ENCODE measurements around the gene ZNF764.
"Not testable (repeated sequence)": the region's sequence is repeated elsewhere in the genome, so short reads cannot be mapped to it uniquely, and the experiment has no call there.

ZNF764 gene

DNA sequence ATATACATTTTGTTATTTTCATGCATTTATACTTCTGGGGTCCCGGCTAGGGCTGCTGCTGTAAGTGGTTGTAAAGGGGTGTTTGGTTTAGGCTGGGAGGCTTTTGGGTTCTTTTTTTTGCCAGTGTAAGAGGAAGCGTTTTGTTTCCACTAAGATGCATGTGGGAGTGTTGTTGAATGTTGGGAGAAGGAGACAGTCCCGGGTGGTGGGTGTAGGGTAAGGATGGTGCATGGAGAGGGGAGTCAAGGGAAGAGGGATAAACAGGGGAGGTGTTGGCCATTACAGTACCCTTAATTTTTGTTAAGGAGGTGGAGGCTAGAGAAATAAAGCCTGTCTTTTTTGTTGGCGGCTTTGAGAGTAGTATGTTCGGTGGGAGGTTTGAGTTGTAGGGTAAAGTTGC, 15.1 kb downstream of the ZNF764 start:
- DNase-seq: no peak

DNA sequence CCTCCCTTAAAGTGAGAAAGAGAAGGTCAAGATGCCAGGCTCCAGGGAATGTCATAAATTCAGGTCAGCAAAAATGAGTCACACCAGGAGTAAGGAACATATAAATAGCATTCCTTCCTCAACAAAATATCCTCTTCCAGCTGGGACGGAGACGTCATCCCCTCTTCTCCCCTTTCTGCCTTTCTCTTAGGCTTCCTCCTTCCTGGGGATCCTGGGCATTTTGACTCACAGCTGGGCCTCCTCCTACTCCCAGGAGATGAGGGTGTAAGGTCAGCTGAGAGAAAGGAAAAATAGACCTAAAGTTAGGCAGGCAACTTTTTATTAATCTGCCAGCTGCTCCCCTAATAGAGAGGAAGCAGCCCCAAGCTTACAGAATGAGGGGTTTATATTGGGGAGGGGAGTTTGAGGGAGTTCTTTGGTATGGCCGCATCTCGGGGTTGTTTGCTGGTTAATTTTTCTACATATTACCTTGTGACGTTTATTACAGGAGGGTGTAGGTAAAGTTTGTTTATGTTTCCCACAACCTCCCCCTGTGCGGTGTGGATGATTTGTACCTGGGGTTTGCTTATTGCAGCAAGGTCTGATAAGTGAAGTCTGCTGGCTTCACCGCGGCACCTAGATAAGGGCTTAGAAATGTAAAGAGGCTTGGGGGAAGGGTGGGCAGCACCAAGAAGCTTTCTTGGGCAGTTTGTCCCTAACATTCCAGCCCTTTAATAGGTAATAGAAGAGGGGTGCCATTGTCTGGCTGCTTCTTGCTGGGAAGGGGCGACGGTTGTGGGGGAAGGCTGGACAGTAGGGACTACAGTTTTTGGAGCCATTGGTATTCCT, 16.5 kb downstream of the ZNF764 start:
- no peak for DNase-seq

DNA sequence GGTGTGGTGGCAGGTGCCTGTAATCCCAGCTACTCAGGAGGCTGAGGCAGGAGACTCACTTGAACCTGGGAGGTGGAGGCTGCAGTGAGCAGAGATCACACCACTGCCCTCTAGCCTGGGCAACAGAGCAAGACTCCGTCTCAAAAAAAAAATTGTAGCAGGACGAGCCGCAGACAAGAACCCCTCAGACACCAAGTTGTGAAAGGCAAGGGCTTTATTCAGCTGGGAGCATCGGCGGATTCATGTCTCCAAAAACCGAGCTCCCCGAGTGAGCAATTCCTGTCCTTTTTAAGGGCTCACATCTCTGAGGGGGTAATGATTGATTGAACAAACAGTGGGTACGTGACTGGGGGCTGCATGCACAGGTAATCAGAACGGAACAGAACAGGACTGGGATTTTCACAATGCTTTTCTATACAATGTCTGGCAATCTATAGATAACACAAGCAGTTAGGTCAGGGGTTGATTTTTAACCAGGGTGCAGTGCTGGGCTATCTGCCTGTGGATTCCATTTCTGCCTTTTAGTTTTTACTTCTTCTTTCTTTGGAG, 17.2 kb downstream of the ZNF764 start:
- not testable (repeated sequence) for DNase-seq

DNA sequence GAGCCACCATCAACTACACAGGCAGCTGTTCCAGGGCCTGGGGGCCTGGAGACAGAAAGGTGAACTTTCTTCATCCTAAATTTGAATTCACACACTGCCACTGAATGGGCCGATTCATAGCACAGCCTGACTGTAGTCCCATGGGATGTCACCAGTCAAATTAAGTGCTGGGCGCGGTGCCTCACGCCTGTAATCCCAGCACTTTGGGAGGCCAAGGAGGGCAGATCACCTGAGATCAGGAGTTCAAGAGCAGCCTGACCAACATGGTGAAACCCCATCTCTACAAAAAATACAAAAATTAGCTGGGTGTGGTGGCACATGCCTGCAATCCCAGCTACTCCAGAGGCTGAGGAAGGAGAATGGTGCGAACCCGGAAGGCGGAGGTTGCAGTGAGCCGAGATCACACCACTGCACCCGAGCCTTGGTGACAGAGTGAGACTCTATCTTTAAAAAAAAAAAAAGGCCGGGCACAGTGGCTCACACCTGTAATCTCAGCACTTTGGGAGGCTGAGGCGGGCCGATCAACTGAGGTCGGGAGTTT, 18.1 kb downstream of the ZNF764 start:
- peak; percentile 80 to 89 for DNase-seq

DNA sequence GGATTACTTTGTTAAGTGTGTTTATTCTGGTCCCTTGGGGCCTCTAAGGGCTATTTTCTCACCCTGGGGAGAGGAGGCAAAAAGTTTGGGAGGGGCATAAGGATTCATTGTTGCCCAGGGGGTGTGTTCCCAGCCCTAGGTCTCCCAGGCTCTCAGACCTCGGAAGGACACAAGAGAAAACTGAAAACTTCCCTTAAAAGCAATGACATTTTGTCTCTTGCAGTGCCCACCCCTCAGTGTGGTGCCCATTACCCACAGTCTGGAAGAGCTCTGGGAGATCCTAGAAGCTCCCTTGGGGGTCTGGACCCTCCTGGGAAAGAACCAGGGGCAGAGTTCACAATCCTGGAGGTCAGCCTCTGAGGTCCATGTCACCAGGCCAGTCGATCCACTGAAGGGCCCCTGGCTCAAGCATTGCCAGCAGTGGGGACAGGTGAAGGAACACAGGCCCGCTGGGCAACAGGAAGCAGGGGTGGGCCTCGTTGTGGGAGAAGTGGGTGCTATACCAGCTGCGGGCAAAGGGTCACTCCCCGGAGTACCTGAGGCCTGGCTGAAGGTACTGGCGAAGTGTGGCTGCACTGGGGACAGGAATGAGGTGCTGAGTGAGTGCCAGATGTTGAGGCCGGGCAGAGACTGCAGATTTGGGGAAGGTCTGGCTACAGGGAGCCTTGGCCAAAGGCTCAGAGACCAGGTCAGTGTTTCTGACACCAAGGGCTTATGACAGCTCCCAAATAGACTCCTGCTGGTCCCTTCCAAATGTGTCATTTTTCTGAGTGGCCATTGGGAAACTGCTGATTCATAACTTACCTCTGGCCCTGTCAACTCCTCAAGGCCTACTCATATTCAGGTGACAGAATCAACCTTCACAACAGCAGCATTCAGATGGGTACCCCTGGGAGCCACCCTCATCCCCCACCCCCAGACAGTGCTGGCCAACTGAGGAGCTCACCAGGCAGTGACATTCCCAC, 18.9 kb downstream of the ZNF764 start:
- DNase-seq: no peak

DNA sequence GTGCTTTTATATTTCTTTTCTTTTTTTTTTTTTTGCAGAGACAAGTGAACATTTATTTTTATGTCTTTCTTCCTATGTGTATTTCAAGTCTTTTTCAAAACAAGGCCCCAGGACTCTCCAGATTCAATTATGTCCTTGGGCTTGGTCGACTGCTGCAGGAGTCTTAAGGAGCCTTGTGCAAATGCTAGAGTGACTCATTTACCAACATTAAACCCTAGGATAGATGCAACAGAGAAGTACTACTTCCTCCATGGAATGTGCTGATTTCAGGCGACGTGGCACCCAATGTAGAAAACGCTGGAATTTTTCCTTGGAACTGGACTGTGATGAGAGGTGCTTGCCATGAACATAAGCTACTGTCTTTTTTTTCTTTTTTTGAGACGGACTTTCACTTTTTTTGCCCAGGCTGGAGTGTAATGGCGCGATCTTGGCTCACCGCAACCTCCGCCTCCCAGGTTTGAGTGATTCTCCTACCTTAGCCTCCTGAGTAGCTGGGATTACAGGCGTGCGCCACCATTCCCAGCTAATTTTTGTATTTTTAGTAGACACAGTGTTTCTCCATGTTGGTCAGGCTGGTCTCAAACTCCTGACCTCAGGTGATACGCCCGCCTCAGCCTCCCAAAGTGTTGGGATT, 21.7 kb downstream of the ZNF764 start:
- DNase-seq: not testable (repeated sequence)

DNA sequence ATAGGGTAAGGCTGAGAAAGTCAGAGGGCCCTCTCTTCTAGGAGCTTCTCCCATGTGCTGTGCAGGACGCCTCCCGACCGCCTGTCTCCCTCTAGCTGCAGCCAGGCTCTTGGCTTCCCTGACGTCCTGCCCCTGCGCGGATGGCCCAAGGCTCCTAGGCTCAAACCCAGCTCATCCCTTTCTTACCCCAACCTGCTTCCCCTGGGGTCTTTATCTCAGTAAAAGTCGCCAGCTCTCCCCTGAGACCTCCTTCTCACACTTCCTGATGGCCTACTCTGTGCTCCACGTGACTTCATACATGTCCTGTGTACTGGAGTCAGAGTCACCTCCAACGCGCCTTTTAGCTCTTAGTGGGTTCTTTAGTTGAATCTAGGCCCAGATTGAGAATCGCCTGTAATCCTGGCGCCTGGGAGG, 22.4 kb downstream of the ZNF764 start:
- peak; percentile 35 to 77 for DNase-seq

DNA sequence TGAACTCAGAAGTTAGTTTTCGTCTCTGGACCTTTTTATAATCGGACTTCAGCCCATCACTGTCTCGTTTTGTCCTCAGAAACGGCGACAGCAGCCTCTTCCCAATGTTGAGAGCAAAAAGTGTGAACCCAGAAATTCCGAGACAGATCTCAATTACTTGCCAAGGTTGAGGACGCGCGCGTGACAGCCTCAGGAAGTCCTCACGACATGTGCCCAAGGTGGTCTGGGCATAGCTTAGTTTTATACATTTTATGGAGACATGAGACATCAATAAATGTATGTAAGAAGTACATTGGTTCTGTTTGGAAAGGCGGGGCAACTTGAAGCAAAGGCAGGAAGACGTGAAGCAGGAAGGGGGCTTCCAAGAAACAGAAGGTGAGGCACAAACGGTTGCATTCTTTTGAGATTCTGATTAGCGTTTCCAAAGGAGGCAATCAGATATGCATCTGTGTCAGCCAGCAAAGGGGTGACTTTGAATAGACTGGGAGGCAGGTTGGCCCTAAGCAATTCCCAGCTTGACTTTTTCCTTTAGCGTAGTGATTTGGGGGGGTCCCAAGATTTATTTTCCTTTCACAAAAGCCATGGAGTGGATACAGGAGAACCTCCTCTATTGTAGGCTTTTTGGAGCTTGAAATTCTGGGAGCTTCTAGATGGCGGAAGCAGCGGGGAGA, 22.9 kb downstream of the ZNF764 start:
- peak in 1 of 2 experiments; percentile 69 for DNase-seq

DNA sequence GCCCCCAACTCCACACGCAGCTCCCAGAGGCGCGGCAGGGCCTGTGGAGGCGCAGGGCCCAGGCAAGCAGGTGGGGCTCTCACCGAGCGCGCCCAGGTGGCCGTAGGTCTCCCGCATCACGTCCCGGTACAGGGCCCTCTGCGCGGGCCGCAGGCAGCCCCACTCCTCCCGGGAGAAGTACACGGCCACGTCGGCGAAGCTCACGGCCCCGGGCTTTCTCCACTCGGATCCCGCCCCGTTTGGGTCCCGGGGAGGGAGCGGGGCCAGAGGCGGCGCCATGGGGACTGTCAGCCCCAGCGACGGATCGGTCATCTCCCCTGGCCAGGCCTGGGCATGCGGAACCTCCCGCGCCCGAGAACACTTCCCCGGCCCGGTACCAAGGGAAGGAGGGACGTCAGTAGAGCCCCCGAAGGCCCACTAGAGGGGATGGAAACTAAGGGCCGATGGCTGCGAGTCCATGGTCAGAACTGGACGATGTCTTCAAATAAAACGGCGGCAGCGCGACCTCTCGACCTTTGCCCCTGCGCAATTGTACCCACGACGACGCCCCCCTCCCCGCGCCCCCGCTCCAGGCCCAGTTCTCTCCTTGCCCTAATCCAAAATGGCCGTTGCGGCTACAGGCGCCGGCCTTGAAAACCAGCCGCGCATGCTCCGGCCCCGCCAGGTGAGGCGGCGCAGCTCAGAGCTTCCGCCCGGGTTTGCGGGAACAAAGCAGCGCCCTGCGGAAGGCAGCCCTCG, 23.6 kb downstream of the ZNF764 start, which contains the start of gene ZNF747:
Gene ZNF747 (minus strand): TSS at position 491 of the 738 bp plus-strand sequence. CDS start 179 bp downstream, at position 312.
- DNase-seq: peak; percentile 40 to 91

DNA sequence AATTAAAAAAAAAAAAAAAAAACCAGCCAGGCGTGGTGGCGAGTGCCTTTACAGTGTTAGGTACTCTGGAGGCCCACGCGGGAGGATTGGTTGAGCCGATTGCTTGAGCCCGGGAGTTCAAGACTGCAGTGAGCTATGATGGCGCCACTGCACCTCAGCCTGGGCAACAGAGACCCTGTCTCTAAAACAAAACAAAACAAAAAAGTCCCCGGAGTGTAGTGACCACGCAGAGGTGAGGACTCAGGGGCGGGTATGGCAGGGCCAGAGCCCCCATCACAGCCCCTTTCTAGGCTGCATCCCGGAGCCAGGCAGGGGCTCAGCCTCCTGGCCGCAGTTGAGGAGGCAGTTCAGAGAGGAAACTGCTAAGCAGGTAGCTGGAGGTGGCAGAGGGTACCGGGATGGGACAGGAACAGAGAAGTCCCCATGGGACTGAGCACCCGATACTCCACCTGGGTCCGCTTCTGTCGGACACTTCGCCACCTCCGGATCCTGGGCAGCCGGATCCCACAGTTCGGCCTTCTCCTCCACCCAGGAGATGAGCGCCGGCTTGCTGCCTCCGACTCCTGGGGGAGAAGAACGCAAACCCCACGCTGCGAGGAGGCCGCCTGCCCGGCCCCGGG, 24.3 kb downstream of the ZNF764 start:
- no peak for DNase-seq

DNA sequence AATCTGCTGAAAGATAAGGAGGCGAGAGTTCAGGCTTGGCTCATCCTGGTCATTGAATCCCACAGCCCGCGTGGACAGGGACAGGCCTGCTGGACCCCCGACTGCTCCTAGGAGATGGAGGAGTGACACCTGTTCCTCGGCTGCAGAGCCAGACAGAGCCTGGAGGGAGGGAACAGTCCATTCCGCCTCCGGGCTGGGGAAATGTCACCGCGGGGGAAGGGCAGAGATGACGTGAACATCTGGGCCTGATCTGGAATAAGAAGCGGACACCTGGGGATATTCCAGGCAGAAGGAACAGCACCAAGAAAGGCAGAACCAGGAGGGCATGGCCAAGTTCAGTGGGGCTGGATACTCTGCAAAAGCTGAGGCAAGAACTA, 25.0 kb downstream of the ZNF764 start:
- no peak for DNase-seq

DNA sequence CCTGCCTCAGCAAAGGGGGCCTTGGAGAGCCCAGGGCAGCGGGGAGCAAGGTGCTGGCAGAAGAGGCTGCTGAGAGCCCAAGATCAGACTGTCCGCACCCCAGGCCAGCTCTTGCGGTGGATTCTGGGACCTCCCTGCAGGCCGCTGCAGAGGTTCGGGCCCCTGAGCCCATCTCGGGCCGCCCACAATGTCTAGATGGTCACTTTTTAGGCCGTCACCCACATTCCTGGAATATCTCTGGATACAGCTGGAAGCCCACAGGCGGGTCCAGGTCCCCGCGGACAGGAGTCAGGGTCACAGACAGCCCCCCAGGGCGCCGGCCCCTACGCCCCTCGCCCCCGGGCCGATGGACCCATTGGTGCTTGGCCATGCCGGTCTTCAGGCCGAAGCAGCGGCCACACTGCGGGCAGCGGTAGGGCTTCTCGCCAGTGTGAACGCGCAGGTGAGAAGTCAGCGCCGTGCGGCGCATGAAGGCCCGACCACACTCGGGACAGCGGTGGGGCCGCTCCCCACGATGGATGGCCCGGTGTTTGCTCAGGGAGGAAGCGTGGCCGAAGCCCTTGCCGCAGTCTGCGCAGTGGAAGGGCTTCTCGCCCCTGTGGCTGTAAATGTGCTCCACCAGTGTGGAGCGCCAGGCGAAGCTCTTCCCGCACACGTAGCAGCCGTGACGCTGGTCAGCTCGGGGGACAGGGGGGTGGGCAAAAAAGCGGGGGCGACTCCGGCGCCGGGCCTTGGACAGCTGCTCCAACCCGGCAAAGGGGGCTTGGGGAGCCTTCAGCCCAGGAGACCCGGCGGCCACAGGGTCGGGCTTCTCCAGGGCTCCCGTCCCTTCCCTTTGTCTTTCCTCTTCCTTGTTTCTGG, 25.7 kb downstream of the ZNF764 start:
- DNase-seq: no peak

DNA sequence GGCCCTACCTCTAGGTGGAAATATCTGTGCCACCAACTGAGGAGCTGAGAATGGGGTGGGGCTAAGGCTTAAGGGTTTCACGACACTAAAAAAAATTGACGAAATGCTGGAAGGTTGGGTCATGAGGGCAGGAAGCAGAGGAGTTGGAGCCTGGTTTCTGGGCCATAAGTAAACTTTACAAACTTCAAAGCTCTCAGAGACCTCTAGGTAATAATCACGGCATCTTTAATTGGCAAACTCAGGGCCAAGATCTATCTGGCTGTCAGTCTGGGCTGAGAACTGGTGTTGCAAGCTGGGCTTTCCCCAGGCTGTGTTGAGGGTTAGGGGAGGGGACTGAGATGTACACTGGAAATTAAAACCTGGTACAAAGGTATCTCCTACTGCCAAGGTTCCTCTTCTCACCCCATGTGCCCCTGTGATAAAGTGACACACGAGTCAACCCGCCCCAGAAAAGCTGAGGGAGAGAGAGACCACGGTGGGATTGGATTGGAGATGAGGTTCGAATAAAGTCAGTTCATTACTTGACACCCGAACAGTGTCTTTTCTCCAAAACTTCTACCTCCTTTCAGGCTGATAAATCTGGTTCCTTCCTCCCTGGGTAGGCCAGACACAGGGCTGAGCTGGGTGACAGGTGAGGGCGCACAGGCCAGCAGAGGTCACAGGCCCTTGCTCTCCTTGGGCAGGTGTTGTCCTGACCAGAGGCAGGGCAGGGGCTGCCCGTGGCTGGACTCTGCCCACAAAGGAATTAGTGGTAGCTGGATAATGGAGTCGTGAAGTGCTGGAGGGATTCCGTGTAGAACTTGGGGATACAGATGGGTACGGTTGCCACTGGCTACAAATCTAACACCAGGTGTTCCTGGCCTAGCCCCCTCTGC, 27.8 kb downstream of the ZNF764 start:
- DNase-seq: no peak

DNA sequence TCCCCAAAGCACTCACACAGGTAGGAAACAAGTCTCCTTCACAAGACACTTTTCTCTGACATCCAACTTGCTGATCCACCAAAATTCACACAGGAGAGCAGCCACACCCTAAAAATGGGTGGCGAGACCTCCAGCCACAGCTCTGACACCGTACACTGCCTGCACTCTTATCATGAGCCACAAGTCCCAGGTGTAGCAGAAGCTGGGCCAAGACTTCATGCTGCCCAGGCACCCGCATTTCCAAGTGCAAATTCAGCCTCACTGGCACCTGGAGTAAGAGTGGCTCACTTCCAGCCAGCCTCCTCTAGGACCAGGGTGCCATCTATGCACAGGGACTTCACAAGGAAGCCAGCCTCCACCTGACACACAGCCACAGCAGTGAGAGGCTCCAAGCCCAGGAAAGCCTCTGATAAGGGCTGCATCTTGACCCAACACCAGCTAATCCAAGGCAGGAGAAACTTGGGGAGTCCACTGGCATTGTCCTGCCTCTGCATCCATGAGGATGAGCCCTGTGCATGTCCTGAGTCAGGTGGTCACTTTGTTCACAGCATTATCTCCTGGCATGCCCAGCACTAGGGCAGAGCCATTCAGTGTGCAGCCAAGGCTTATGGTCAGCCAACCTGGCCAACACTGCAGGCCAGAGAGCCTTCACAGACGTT, 29.2 kb downstream of the ZNF764 start:
- no peak for DNase-seq

DNA sequence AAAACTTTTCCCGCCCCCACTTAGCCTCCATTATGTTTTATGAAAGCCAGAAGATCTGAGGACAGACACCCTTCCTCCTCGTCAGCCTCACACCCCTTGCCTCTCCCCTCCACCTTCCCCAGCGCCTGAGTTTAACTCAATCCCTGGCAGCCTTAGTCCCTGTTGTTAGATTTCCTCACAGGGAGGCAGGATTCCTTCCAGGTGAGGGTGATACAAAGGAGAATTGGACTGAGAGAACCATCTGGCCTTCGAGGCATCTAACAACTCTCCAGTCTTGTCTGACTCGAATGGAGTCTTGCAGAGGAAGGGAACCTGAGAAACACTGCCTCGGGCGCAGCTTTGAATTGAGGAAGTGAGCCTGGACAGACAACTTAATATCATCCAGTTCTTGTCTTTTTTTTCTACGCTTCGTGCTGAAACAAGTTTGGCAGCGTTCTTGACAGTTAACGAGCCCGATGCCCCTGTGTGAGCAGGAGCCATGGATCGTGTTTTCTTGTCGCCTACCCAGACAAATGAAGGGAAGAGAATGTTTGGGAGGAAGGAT, 30.5 kb downstream of the ZNF764 start:
- DNase-seq: peak in 1 of 2 experiments; percentile 50

DNA sequence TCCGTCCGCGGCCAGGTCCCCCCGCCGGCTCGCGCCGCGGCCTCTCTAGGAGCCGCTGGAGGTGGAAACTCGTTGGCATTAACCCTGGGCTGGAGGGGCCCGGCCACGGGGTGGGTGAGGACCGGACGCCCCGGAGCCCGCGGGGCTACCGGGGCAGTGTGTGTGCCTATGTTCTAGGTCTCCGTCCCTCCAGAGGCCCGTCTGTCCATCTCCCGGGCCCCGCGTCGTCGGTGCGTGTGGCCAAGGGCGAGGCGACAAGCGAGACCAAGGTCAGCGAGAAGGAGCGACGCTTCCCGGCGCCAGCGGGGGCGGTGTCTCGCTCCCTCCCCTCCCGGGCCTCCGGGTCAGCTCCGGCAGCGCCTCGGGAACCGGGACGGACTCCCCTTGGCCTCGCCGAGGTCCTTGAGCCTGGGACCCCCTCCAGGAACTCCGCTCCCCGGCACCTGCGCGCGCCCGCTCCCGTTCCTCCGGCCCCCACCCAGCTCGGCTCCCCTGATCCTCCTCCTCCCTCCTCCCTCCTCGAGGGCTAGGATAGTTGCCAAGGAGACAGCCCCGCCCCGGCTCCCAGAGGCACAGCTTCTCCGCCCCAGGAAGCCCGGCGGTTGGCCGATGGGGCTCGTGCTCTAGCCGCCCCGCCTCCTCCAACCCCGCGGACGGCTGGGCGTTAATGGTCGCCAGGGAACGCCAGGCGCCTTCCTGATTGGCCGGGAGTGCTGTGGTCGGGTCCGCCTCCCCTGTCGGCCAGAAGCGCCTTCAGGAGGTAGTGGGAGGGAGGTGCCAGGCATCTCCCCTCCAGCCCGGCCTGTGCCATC, 31.1 kb downstream of the ZNF764 start:
- peak; percentile 96 to 99 for DNase-seq
